ENCODE measurements around the gene PRKAB1.
"Not testable (repeated sequence)": the region's sequence is repeated elsewhere in the genome, so short reads cannot be mapped to it uniquely, and the experiment has no call there.

PRKAB1 gene

DNA sequence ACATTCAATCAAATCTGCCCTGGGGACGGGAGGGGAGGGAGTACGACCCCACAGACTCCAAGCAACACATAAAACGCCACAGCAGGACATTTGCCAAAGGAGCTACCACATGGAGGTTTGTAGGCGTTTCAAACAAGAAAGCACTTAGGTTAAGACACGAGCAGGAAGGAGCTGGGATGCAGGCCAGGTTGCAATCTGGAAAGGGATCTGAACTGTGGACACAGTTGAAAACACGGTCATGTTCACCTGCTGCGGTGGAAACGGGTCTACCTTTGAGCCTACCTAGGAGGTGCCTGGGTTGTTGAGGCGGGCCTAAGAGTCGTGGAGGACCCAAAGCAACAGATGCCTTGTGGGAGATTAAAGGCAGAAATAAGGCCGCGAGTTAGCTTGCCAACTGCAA lies 18.4 kb downstream of the PRKAB1 start:
- FAIRE-seq: no peak

DNA sequence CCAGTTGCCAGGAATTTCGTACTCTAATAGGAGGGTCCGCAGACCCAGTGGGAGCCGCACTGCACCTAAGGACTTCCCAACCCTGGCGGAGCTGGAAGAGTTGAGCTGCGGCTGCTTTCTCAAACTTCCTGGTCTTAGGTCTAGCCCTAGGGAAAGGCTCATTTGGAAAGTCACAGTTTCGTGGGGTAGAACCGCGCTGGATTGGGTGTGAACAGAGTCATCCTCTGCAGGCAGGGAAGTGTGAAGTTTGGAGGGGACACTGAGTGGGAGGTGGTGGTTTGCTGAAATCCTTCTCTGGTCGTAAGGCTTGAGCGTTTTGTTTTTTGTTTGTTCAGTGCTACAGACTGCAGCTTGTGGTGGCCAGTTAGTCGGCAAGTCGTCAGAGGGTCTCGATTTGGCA lies 18.8 kb downstream of the PRKAB1 start:
- no peak for FAIRE-seq

DNA sequence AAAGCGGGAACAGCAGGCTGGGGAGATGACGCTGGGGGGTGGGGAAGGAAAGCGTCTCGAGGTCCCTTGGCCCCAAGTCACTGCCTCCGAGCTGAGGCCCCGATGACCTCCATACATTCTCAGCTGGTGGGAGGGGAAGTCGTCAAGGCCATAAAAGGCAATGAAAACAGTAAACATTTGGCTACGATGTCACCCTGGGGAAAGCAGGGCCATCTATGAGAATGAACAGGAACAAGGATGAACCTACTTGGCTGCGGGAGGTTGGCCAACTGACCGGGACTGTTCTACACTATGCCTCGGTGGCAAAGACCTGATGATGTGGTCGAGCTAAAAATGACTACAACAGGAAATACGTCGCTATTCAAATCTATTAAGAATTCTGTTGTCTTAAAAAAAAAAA lies 19.5 kb downstream of the PRKAB1 start:
- FAIRE-seq: no peak

DNA sequence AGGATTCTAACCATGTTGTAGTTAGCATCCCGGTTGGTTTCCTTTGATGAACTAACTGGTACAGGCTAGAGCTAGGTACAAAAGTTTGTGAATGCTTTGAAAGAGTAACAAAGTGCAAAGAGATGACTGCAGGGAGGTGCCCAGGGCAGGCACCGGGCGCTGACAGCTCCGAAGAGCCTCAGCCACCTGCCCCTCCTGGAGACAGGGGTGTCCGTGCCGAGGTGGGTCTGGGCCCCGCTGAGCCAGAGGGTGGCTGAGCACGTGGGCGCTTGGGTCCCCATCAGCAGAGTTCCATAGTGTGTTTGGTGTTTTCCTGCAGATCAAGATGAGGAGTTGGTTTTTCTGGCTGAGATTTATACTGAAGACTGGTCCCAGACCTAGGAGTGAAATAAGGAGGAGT lies 19.9 kb downstream of the PRKAB1 start:
- FAIRE-seq: no peak

DNA sequence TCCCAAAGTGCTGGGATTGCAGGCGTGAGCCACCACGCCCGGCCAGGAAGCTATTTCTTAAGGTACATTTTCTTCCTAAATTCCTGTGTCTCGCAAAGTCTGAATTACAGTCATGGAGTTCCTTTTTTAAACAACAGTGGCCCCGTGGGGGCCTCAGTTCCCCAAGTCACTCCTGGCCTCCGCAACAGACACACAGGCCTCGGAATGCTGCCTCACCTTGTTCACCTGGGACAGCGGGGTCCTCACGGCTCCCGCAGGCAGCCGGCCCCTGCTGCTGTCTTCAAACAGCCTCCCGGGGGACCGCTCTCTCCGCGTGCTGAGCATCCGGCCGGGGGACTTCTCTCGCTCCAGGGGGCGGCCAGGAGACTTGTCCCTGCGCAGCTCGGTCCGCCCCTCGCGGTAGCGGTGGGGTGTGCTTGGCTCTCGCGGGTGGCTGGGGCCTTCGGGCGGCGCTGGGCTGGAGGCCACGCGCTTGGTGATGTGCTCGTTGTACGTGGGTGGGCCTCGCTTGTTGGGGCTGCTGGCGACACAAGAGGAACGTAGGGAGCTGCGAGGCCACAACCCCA lies 22.1 kb downstream of the PRKAB1 start:
- no peak for FAIRE-seq

DNA sequence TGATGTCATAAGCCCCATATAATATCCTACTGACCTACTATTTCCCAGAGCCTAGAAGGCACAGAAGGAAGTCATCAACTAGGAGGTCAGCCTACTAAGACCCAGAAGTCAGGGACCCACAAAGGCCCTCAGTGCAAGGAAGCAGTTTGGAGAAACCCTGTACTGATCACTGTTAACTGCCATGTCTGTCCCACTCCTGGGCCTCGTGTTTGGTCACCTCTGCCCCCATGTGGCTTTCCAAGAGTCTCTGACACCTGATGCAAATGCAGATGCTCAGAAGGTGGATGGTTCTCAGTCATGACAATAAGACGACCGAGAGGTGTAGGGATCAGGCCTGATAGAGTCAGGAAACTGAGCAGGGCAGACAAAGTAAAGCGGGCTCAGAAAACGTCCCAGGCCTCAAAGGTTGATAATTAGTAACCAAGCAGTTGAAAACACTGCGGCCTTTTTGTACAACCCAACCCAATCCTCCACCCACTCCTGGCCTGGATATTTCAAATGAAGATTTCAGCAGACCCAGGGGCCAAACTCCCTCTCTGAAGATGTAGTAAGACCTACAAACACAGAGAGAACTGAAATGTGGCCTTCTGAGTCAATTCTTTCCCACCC lies 23.4 kb downstream of the PRKAB1 start:
- no peak for FAIRE-seq

DNA sequence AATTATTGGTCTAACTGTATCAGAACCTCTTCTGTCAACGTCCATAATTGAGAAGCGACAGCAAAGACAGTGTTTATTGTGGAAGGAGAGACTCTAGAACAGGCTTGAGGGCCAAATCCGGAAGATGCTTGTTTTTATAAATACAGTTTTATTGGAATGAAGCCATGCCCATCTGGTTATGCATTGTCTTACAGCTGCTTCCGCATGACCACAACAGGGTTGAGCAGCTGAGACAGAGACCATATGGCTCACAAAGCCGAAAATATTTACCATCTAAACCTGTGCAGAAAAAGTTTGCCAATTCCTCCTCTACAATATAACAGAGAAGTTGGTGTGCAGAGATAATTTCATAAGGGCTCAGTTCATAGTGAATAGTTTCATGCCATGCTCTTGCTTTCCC lies 24.5 kb downstream of the PRKAB1 start:
- no peak for FAIRE-seq

DNA sequence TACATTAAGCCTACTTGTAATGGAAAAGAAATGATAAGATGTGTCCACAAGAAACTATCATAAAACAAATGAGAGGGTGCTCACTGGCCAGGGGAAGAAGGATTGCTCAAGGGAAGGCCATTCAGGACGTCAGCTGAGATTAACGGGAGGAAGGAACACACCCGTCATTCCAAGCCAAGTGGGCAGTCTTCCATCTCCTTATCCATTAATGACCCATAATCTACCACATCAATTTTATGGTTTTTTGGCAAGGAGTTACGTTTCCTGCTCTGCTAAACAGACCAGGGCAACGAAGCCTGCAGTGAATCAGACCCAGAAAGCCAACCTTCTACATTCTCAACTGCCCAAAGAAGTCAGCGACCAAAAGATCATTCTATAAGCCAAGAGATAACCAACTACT lies 25.1 kb downstream of the PRKAB1 start:
- no peak for FAIRE-seq

DNA sequence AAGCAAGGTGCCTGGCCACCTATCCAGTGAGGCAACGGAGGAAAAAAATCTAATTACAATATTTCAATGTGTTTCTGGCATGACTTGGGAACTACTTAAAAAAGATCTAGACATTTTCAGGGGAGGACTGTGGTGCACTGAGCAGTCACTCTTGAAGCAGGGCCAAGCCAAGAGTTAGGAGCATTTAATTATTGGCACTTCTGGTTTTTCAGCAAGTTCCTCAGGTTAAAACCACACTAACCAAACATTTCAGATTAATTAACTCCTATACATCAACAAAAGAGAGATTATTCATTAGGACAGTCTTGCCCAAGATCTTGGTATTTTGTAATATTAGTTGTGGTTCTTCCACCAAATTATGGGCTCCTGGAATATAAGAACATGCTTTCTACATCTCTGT lies 25.6 kb downstream of the PRKAB1 start:
- no peak for FAIRE-seq

DNA sequence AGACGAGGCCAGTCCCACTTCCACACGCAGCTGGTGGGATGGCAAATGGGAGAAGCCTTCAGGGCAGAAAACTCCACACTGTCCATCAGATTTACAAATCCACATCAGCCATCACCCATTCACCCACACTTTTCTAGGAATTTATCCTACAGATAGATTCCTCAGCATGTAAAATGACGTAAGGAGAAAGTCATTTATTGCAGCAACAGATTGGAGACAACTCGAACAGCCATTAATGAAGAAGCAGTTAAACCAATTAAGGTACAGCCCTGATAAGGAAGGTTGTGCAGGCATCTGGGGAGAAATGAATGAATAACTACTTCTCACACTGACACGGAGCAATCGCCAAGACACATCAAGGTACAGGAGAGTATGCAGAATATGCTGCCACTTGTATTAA lies 26.2 kb downstream of the PRKAB1 start:
- FAIRE-seq: no peak

DNA sequence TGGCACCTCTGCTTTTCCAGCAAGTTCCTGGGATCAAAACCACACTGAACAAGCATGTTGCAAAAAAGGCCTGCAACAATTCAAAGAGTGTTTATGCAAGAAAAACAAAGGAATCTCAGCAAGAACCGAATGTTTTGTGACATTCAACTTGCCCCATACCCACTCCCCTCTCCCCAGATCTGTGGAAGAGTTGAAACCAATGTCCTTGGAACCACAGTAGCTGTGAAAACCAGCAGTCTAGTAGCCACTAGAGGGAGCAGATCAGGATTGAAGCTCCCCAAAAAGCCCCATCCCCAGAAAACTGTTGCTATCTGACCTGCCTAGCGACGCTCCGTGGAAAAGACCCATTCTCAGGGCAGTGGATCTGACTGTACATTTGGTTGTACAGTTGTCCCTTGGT lies 27.1 kb downstream of the PRKAB1 start:
- FAIRE-seq: no peak

DNA sequence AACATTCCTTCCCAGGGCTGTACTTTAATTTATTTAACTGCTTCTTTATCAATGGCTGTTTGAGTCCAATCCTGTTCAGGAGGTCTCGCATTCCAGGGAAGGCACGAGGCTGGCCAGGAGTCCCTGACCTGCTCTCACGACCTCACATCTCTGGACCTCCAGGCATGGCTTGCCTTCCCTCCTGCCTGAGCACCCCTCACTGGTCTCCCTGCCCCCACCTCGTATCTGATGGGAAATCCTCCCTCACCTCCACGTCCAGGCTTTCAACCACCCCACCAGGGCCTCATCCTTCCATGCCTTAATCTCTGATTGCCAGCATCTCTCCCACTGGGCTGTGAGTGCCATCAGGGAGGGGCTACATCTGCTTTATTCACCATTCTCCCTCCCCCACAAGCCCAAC lies 29.0 kb downstream of the PRKAB1 start:
- no peak for FAIRE-seq

DNA sequence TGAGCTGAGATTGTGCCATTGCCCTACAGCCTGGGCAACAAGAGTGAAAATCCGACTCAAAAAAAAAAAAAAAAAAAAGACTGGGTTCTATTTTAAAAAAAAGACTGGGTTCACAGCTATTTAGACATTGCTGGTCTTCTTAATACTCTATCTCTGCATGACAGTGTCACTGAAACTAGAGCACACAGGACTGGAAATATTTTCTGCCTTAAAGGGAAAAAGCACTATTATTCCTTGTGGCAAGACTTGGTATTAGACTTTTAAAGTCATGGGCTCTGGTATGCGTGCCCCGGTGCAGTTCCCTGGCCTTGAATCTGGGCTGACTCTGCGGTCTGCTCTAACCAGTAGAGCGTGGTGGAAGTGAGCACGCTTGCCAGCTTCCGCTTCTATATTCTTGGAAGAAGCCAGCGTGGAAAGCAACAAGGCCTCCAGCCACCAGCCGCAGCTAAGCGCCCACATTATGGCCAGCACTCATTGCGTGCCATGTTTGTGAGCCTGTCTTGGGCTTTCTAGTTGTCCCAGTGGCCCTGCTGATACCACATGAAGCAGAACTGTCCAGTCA lies 31.3 kb downstream of the PRKAB1 start:
- FAIRE-seq: no peak

DNA sequence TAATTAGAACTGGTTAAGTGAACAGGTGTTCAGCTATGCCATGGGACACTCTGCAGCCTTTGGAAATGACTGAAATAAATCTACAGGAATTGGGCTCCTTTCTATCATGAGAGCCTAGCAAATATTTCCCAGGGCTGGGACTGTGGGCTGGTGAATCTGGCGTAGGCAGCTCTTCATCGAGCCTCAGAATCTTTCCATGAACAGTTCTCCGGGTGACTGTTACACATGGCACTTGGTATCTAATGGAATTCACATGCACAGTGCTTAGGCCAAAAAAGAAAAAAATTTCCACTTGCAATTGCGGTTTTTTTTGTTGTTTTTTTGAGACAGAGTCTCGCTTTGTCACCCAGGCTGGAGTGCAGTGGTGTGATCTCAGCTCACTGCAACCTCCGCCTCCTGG lies 32.1 kb downstream of the PRKAB1 start:
- no peak for FAIRE-seq

DNA sequence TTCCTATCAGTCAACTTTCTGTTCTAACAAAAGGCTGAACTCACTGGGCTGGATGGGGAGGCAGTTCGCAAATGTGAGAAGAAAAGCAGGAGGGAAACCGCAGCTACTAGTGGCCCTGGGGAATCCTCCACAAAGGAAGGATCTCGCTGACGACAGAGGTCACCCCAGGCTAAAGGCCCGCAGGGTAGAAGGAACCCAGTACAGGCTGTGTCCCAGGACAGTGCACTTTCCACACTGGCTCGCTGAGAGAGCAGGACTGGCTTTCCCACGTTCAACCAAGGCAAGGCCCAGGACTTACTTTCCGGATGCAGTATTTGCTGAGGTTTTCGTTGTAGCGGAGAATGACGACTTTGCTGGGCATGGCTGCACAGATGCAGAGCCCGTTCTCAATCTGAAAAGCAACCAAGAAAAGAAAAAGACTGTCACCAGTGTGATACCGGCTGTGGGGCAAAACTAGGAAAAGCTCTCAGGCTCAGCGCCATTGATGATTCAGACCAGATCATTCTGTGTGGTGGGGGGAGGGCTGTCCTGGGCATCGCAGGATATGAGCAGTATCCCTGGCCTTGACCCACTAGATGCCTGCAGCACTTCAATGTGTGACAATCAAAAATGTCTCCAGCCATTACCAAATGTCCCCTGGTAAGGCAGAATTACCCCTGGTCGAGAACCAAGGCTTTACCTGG lies 36.3 kb downstream of the PRKAB1 start:
- FAIRE-seq: no peak

DNA sequence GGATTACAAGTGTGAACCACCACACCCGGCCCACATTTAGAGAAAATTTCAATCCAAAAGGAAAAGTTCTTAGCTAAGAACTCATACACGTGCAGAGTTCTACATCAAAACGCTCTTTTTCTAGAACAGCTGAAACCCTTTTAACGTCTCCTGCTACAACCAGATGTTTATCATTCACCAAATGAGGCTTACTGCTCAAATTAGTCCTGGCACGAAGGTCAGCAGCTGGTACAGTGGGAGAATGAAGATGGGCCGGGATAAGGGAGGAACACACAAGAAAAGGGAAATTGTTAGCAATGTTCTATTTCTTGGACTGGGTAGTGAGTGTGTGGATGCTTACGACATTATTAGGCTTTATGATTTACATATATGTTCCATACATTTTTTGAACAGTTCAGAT lies 37.2 kb downstream of the PRKAB1 start:
- FAIRE-seq: no peak

DNA sequence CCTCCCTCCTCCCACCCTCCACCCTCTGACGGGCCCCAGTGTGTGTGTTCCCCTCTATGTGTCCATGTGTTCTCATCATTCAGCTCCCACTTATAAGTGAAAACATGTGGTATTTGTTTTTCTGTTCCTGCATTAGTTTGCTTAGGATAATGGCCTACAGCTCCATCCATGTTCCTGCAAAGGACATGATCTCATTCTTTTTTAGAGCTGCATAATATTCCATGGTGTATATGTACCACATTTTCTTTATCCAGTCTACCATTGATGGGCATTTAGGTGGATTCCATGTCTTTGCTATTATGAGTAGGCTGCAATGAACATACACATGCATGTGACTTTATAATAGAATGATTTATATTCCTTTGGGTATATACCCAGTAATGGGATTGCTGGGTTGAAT lies 38.5 kb downstream of the PRKAB1 start:
- not testable (repeated sequence) for FAIRE-seq

DNA sequence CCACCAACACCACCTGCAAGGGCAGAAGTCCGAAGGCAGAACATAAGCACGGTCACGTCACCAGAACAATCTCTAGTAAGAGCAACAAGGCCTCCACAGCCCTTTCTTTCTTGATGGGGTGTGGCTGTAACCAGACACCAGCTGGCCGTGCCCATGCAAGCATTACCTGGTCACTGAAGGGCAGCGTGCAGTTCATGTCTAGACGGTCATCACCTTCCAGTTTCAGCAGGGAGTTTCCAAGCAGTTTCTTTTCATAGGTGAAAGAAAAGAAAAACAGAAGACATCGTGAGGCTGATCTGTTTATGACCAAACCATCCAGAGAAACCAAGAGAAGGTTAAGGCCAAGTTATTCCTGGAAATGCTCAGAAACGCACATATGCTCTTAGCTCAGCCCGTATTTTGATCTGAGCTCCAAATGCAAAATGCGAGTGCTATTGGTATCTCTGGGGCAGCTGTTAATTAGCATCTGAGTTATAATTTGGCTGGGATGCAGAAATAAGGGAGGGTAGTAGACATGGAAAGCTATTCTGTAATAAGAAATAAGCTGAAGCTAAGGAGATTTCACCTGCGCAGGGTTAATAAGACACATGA lies 42.5 kb downstream of the PRKAB1 start:
- FAIRE-seq: no peak

DNA sequence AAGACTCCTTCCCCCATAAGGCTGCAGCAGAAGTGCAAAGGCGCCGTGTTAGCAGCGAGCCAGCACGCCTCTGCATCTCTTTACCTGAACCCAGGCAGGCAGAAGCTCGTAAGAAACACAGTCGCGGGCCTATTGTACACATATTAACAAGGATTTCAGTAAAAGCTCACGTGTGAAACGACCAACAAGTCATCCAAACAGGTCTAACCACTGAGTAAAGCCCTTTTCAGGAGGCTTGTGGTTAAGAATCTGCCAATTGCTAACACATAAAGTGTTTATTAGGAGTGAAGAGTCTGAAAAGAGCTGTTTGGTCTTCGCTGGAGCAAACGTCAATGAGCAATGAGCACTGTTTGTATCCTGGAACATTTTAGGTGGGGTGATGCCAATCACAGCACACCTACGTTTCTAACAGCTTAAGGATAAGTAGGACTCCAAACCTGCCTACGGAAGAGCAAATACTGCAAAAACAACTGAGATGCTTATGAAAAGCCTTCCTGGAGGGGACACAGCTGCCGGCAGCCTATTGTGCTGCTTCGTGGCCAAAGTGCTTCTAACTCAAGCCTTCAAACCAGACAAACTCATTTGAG lies 43.1 kb downstream of the PRKAB1 start:
- FAIRE-seq: no peak

DNA sequence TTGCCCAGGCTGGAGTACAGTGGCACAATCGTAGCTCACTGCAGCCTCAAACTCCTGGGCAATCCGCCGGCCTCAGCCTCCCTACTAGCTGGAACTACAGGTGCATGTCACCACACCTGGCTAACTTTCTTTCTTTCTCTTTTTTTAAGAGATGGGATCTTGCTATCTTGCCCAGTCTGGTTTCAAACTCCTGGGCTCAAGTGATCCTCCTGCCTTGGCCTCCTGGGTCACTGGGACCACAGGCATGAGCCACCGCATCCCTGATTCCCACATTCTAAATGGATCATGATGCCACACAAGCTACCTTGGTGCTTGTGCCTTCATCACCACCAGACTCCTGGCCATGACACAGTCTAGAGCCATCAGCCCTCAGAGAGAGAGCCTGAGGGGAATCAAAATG lies 43.8 kb downstream of the PRKAB1 start:
- FAIRE-seq: no peak

DNA sequence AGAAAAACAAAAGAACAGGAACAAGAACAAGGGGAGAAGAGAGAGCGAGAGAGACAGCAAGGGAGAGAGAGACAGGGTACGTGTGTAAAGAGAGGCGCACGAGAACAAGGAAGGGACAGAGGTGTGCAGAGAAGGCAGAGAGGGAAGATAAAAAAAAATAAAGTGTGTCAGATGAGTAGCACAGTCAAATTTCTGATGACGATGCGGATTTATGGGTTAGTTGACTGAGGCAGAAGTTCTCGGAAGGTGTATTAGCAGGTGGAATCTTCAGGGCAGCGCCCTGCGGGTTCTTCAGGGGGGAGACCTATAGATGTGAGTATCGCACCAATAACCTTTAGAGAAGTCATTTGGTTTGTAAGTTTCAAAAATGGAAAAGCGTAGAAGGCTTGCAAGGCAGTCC lies 44.8 kb downstream of the PRKAB1 start:
- FAIRE-seq: no peak

DNA sequence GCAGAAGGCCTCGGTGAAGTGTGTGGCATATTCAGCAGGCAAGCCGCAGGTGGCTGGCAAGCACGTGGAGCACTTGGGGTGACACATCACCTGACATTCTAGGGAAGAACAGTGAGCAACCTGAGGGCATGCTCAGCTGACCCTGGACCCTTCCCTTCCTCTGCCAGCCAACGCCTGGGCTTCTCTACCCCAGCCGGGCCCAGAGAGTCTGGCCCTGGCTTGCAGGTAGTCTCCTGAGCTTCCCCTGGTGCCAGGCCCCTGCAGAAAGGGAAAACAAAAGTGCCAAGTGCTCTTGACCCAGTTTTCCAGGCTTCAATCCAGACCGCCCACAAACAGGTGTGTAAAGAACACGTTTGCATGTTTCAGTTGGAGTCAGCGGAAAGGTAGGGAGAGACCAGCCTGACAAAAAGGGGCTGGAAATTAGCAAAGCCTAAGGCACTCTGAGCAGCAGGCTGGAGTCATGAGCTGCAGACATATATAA lies 45.7 kb downstream of the PRKAB1 start:
- no peak for FAIRE-seq

DNA sequence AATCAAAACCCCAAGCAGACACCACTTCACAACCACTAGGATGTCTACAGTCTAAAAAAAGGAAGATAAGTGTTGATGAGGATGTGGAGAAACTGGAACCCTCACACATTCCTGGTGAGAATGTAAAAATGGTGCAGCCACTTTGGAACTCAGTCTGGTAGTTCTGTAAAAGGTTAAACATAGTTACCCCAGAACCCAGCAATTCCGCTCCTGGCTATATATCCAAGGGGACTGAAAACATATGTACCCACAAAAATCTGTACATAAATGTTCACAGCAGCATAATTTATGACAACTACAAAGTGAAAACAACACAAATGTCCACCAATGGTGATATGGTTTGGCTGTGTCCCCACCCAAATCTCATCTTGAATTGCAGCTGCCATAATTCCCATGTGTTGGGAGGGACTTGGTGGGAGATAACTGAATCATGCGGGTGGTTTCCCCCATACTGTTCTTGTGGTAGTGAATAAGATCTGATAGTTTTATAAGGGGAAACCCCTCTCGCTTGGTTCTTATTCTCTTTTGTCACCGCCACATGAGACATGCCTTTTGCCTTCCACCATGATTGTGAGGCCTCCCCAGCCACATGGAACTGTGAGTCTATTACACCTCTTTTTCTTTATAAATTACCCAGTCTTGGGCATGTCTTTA lies 46.8 kb downstream of the PRKAB1 start:
- no peak for FAIRE-seq
